K562 (cell line): Measurements from ENCODE around the gene ZSWIM9. TPM values are rescaled to one million over a fixed set of nuclear protein-coding genes. Genes with fewer than 3 reads are reported as not detected.

Experiments
- BCOR ChIP-seq: fragments of 450-650 bp; IDR thresholded peaks from 2 replicates; pipeline ENCODE4 v1.6.1; 2016
- CAMTA2 ChIP-seq: fragments of 250-450 bp; sonication (Bioruptor Pico); conservative IDR thresholded peaks from 2 replicates; pipeline ENCODE4 v1.5.1; 2022
- CSDE1 ChIP-seq, 2 experiments: fragments of 450-650 bp; IDR thresholded peaks; 2 replicates each; pipeline ENCODE4 v1.6.1; 2016; ENCODE audit warnings: mild to moderate bottlenecking in 1 of 2
- DNMT1 ChIP-seq: fragments of 450-650 bp; IDR thresholded peaks from 2 replicates; pipeline ENCODE4 v1.6.1; 2016; ENCODE audit warnings: antibody characterized with exemption, mild to moderate bottlenecking
- ELF1 ChIP-seq: fragments of 200-800 bp; sonication (Bioruptor generic); IDR thresholded peaks from 2 replicates; pipeline ENCODE4 v1.6.1; 2016; ENCODE audit warnings: missing genetic modification characterization, missing compliant biosample characterization
- HDAC2 ChIP-seq: fragments of 450-650 bp; IDR thresholded peaks from 2 replicates; pipeline ENCODE4 v1.6.1; 2016; ENCODE audit warnings: mild to moderate bottlenecking
- MIER1 ChIP-seq: fragments of 450-650 bp; IDR thresholded peaks from 2 replicates; pipeline ENCODE4 v1.6.1; 2016; ENCODE audit warnings: antibody characterized with exemption, mild to moderate bottlenecking, low read depth
- MNT ChIP-seq, 2 experiments: fragments of 450-650 bp; conservative IDR thresholded peaks; 2 replicates each; pipeline ENCODE4 v1.6.1; 2017; ENCODE audit warnings: mild to moderate bottlenecking in 2 of 2, moderate library complexity in 2 of 2
- NFE2 ChIP-seq: IDR thresholded peaks from 2 replicates; pipeline ENCODE4 v1.6.1; 2014; ENCODE audit warnings: antibody characterized with exemption, low read depth
- PML ChIP-seq: IDR thresholded peaks from 2 replicates; pipeline ENCODE4 v1.6.1; 2012; ENCODE audit warnings: low read length, inconsistent platforms
- PTBP1 ChIP-seq: fragments of 200-400 bp; formaldehyde crosslinking; IDR thresholded peaks from 2 replicates; pipeline ENCODE4 v1.6.1; 2017; ENCODE audit warnings: low read depth, low read length
- SMARCA4 ChIP-seq: fragments of 450-650 bp; IDR thresholded peaks from 2 replicates; pipeline ENCODE4 v1.6.1; 2016
- SP1 ChIP-seq: sonication (generic); formaldehyde crosslinking; IDR thresholded peaks from 2 replicates; pipeline ENCODE4 v1.8.1; 2022; ENCODE audit warnings: mild to moderate bottlenecking, missing genetic modification reagents
- TEAD2 ChIP-seq: fragments of 450-650 bp; IDR thresholded peaks from 2 replicates; pipeline ENCODE4 v1.6.1; 2016; ENCODE audit warnings: missing genetic modification characterization, control low read depth, missing compliant biosample characterization
- TOE1 ChIP-seq, 2 experiments: fragments of 450-650 bp in 1 of 2; sonication (generic) in 1 of 2; formaldehyde crosslinking in 1 of 2; IDR thresholded peaks; 2 replicates each; pipeline versions ENCODE4 v1.7.1 to v1.8.0; 2016 to 2022; ENCODE audit warnings: borderline replicate concordance in 2 of 2, mild to moderate bottlenecking in 2 of 2, antibody characterized with exemption in 1 of 2, inconsistent platforms in 1 of 2, low read depth in 1 of 2, missing genetic modification reagents in 1 of 2, moderate library complexity in 1 of 2
- ZBTB33 ChIP-seq: sonication (generic); formaldehyde crosslinking; IDR thresholded peaks from 2 replicates; pipeline ENCODE4 v1.8.1; 2023; ENCODE audit warnings: mild to moderate bottlenecking, missing genetic modification reagents
- ZBTB9 ChIP-seq: fragments of 450-650 bp; formaldehyde crosslinking; IDR thresholded peaks from 2 replicates; pipeline ENCODE4 v1.4.0; 2020; ENCODE audit warnings: mild to moderate bottlenecking, moderate library complexity
- ZNF589 ChIP-seq: fragments of 200-800 bp; sonication (Bioruptor generic); IDR thresholded peaks from 2 replicates; pipeline ENCODE4 v1.6.1; 2016; ENCODE audit warnings: low read depth, missing genetic modification characterization, missing compliant biosample characterization
- ZNF592 ChIP-seq: fragments of 450-650 bp; IDR thresholded peaks from 2 replicates; pipeline ENCODE4 v1.6.1; 2017; ENCODE audit warnings: antibody characterized with exemption, mild to moderate bottlenecking
- ZNF75A ChIP-seq: fragments of 450-650 bp; formaldehyde crosslinking; IDR thresholded peaks from 2 replicates; pipeline ENCODE4 v1.4.0; 2020; ENCODE audit warnings: mild to moderate bottlenecking
- ZNF766 ChIP-seq: fragments of 200-800 bp; sonication (Bioruptor generic); conservative IDR thresholded peaks from 2 replicates; pipeline ENCODE4 v1.6.1; 2016; ENCODE audit warnings: missing genetic modification characterization, missing compliant biosample characterization
- polyA plus RNA-seq, 8 experiments: library from polyadenylated mRNA; depleted of rRNA in 4 of 8; stranded (reverse) in 5 of 8; unstranded in 3 of 8; fragments of >200 nt; fragmentation: Nextera tagmentation in 2 of 8; fragmentation: Illumina TruSeq in 1 of 8; extraction: Ambion mirVana in 2 of 8; extraction: Trizol in 1 of 8; gene quantifications; 2 replicates each; pipeline versions ENCODE4 v1.2.1 to v1.2.3, GENCODE V29; 2011 to 2014; ENCODE audit warnings: inconsistent platforms in 1 of 8, missing spikeins in 1 of 8
- total RNA-seq, 7 experiments: library from RNA; depleted of rRNA in 6 of 7; stranded (reverse); fragments of >200 nt in 6 of 7; fragmentation: Illumina TruSeq in 2 of 7; extraction: Trizol in 2 of 7; gene quantifications; 2 replicates each; pipeline versions ENCODE4 v1.2.1 to v1.2.3, GENCODE V29; 2011 to 2021; ENCODE audit warnings: low replicate concordance in 1 of 7

The ZSWIM9 gene
- total and polyA plus RNA-seq, 9 of the 15 experiments (the other 6 are each of a cell fraction or from before 2014, with no cell fraction given): 0.04 to 1.4 (median 0.34) TPM; not detected in 1

GRCh38 chr19:48203222-48203793 lies 32.8 kb downstream of the ZSWIM9 start (continued):
- TF ChIP-seq SP1 (no peak; the same call in 1 of the 2 replicates), TEAD2 (tag) (no peak), ZNF589 (CRISPR knock-in tag) (no peak), BCOR (0 out of 2 replicates have a peak, but pooled peaks have one; percentile 54), CSDE1 (IDR thresholded peaks at IDR 0.05) (no peak), MNT (conservative IDR thresholded peaks at IDR 0.05) (peak; percentile 64 to 68), NFE2 (no peak), TOE1 (IDR thresholded peaks at IDR 0.05; ENCODE audit: borderline replicate concordance) (peak; percentile 82), TOE1 (CRISPR knock-in tag; IDR thresholded peaks at IDR 0.05; ENCODE audit: borderline replicate concordance, low read depth) (no peak), PTBP1 (no peak), ZNF592 (peak; percentile 78), ZNF75A (CRISPR knock-in tag) (no peak), CAMTA2 (no peak), ZBTB9 (CRISPR knock-in tag) (no peak), ZNF766 (CRISPR knock-in tag) (no peak), DNMT1 (no peak), SMARCA4 (0 out of 2 replicates have a peak, but pooled peaks have one; percentile 8), HDAC2 (peak; percentile 19; the same call in 1 of the 2 replicates), ELF1 (tag) (peak; percentile 58), MIER1 (no peak), PML (no peak), ZBTB33 (CRISPR knock-in tag) (no peak)
